KMS-11 (cell line): ENCODE data around the gene SMAD3.

Experiments used
- H2AFZ ChIP-seq: fragments of 200-600 bp; sonication (generic); 2 replicates; pipeline ENCODE4 v1.6.1; 2016; ENCODE audit warnings: antibody characterized with exemption, mixed run types, low read depth
- H3K27ac ChIP-seq: fragments of 200-600 bp; sonication (generic); 2 replicates; pipeline ENCODE4 v1.6.1; 2016; ENCODE audit warnings: mild to moderate bottlenecking, mixed run types
- H3K27me3 ChIP-seq: fragments of 200-600 bp; sonication (generic); 2 replicates; pipeline ENCODE4 v1.6.1; 2017; ENCODE audit warnings: mild to moderate bottlenecking, low read depth, mixed run types, moderate library complexity; ENCODE audit not compliant: insufficient read depth
- H3K36me3 ChIP-seq: fragments of 200-600 bp; sonication (generic); 2 replicates; pipeline ENCODE4 v1.6.1; 2017; ENCODE audit warnings: mild to moderate bottlenecking, mixed run types; ENCODE audit not compliant: insufficient read depth
- H3K4me1 ChIP-seq: fragments of 200-600 bp; sonication (generic); 2 replicates; pipeline ENCODE4 v1.6.1; 2016; ENCODE audit warnings: mild to moderate bottlenecking, low read depth, mixed run types; ENCODE audit not compliant: poor library complexity, severe bottlenecking
- H3K4me2 ChIP-seq: fragments of 200-600 bp; sonication (generic); 2 replicates; pipeline ENCODE4 v1.7.0; 2016; ENCODE audit warnings: mild to moderate bottlenecking, mixed run types
- H3K4me3 ChIP-seq: fragments of 200-600 bp; sonication (generic); IDR thresholded peaks from 2 replicates; pipeline ENCODE4 v1.6.1; 2017; ENCODE audit warnings: low read depth, low read length, mixed read lengths; ENCODE audit not compliant: insufficient read depth
- H3K79me2 ChIP-seq: fragments of 200-600 bp; sonication (generic); 2 replicates; pipeline ENCODE4 v1.6.1; 2016; ENCODE audit warnings: low read depth, mixed run types; ENCODE audit not compliant: insufficient read depth
- H3K9ac ChIP-seq: fragments of 200-600 bp; sonication (generic); 2 replicates; pipeline ENCODE4 v1.6.1; 2016; ENCODE audit warnings: mild to moderate bottlenecking, mixed run types
- H4K20me1 ChIP-seq: fragments of 200-600 bp; sonication (generic); 2 replicates; pipeline ENCODE4 v1.6.1; 2016; ENCODE audit warnings: mild to moderate bottlenecking, mixed run types; ENCODE audit not compliant: insufficient read depth
- TF ChIP-seq, protein P1 (sequence below): fragments of 200-600 bp; sonication (generic); conservative IDR thresholded peaks from 2 replicates; pipeline ENCODE4 v1.6.1; 2017; ENCODE audit warnings: low read depth, mild to moderate bottlenecking, antibody characterized with exemption, low read length, moderate library complexity, mixed read lengths

SMAD3 gene

DNA sequence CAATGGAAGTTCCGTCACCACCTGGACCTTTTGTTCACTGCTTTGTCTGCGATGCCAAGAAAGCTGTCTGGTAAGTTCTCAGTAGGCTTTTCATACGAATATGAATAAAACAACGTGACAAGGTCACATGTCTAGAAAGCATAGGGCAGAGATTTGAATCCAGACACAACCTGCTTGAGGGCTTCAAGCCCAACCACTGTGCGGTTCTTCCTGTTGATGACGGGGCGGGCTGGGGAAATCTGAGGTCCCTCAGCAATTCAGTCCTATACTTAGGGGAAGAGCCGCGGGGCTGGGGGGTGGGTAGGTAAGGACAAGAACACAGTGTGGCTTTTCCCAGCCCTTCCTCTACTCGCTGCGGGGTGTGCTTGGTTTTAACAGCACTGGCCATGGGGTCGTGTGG is 32.4 kb upstream of the SMAD3 start:
- Histone ChIP-seq H3K4me1 (peaks cover 45% of the 10 kb centered on the region), H3K9ac (no peak overlapping the region), H3K4me3 (no peak overlapping the region), H3K4me2 (no peak overlapping the region), H2AFZ (no peak overlapping the region), H3K79me2 (no peaks in the 10 kb centered on the region), H4K20me1 (no peaks in the 10 kb centered on the region), H3K27me3 (no peaks in the 10 kb centered on the region), H3K36me3 (no peaks in the 10 kb centered on the region), H3K27ac (no peak overlapping the region)
- TF ChIP-seq, protein P1, sequence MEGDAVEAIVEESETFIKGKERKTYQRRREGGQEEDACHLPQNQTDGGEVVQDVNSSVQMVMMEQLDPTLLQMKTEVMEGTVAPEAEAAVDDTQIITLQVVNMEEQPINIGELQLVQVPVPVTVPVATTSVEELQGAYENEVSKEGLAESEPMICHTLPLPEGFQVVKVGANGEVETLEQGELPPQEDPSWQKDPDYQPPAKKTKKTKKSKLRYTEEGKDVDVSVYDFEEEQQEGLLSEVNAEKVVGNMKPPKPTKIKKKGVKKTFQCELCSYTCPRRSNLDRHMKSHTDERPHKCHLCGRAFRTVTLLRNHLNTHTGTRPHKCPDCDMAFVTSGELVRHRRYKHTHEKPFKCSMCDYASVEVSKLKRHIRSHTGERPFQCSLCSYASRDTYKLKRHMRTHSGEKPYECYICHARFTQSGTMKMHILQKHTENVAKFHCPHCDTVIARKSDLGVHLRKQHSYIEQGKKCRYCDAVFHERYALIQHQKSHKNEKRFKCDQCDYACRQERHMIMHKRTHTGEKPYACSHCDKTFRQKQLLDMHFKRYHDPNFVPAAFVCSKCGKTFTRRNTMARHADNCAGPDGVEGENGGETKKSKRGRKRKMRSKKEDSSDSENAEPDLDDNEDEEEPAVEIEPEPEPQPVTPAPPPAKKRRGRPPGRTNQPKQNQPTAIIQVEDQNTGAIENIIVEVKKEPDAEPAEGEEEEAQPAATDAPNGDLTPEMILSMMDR = no peak

DNA sequence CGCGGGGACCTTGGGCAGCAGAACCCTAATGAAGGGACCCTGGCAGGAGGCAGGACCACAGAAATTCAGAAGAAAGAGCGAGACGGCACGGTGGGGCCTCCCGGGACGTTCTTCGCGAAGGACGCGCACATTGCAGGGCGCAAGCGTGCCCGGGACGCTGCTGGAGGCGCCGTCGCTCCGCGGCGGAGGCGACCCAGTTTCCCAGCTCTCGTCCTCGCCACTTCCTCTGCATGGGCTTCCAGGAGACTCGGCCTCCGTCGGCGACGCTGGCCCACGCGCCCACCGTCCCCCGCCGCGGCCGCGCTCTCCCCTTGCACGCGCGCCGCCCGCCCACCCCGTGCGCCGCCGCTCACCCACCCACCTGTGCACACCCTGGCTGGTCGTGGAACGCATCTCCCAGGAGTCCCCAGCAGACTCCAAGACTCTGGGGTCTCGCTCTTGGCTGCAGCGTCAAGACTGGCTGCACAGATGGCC is 31.8 kb upstream of the SMAD3 start:
- Histone ChIP-seq H3K4me3 (no peak overlapping the region), H3K9ac (no peak overlapping the region), H3K27me3 (no peaks in the 10 kb centered on the region), H3K27ac (no peak overlapping the region), H3K4me1 (peaks cover 51% of the 10 kb centered on the region), H2AFZ (no peak overlapping the region), H3K79me2 (no peaks in the 10 kb centered on the region), H3K36me3 (no peaks in the 10 kb centered on the region), H3K4me2 (no peak overlapping the region), H4K20me1 (no peaks in the 10 kb centered on the region)
- TF ChIP-seq, protein P1 = no peak

DNA sequence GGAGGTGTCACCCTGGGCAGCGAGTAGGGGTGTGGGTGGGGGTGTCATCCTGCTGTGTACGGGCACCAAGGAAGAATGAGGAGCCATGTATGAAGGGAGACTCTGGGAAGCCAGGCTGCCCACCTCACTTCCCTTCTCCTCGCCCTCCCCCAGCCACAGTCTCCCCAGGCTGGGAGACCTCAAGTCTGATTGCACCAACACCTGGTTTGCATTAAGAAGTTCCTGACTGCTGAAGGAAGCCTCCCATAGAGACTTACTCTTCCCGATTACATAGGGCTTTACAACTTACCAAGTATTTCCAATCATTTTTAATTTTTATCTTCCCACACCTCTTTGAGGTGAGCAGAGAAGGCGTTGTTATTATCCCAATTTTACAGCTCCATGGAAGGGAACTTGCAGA is 29.5 kb upstream of the SMAD3 start:
- Histone ChIP-seq H2AFZ (no peak overlapping the region), H3K4me1 (peaks cover 55% of the 10 kb centered on the region), H3K9ac (no peak overlapping the region), H3K4me3 (no peak overlapping the region), H3K27me3 (no peaks in the 10 kb centered on the region), H3K36me3 (no peaks in the 10 kb centered on the region), H3K4me2 (no peak overlapping the region), H3K79me2 (no peaks in the 10 kb centered on the region), H3K27ac (no peak overlapping the region), H4K20me1 (no peaks in the 10 kb centered on the region)
- TF ChIP-seq, protein P1 = no peak

DNA sequence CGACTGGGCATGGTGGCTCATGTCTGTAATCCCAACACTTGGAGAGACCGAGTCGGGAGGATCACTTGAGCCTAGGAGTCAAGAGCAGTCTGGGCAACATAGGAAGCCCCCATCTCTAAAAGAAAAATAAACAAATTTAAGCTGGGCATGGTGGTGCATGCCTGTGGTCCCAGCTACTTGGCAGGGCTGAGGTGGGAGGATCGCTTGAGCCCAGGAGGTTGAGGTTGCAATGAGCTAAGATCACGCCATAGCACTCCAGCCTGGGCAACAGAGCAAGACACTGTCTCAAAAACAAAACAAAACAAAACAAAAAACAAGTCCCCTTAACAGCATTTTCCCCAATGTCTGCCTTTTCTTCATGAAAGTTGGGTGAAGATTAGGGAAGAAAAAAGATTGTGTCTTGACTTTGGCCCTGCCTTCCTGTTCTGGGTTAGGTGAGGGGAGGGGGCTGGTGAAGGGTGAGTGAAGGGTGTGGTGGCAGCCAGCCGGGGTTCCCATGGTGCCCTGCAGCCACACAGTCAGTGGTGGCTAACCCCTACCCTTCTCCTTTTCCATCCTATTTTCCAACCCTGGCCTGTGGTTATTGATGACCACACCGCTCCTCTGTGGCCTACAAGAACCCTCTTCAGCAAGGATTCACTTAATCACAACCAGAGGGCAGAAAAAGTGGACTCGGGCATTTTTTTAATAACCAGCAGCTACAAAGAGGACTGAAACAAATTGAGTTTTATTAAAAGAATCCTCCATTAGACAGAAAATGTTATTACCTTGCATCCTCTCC is 28.4 kb upstream of the SMAD3 start:
- H3K4me3 ChIP-seq = no peak overlapping the region
- no peaks in the 10 kb centered on the region for H4K20me1 ChIP-seq
- peaks cover 49% of the 10 kb centered on the region for H3K4me1 ChIP-seq
- H3K4me2 ChIP-seq = peak overlapping the region; percentile 27; the same call in 1 of the 2 replicates
- no peaks in the 10 kb centered on the region for H3K79me2 ChIP-seq
- no peak overlapping the region for H3K9ac ChIP-seq
- no peaks in the 10 kb centered on the region for H3K36me3 ChIP-seq
- no peak overlapping the region for H2AFZ ChIP-seq
- 0 out of 2 replicates have a peak overlapping the region, but pooled peaks have one; percentile 6 for H3K27ac ChIP-seq
- TF ChIP-seq, protein P1 = no peak
- H3K27me3 ChIP-seq = no peaks in the 10 kb centered on the region
